Esophagus squamous epithelium (tissue), 5 donors: Measurements from ENCODE around the gene LBP. TPM values are rescaled to one million over a fixed set of nuclear protein-coding genes. Genes with fewer than 3 reads are reported as not detected.
"Not testable (repeated sequence)": the region's sequence is repeated elsewhere in the genome, so short reads cannot be mapped to it uniquely, and the experiment has no call there.

ENCODE experiments used
- DNase-seq: peaks from one replicate; lab custom pipeline; 2025; lab: John Stamatoyannopoulos, UW
- H3K27ac ChIP-seq, 4 donors: fragments of 200-600 bp; sonication (generic); one replicate each; pipeline ENCODE4 v1.5.1; 2016 to 2019; ENCODE audit warnings: mild to moderate bottlenecking in 1 of 4
- H3K27me3 ChIP-seq, 4 donors: fragments of 200-600 bp; sonication (generic); 1 replicate in 3 of 4; 2 replicates in 1 of 4; pipeline versions ENCODE4 v1.5.1 to v1.6.0; 2017 to 2021; ENCODE audit warnings: antibody characterized with exemption in 1 of 4
- H3K36me3 ChIP-seq, 3 donors: fragments of 200-600 bp; sonication (generic); one replicate each; pipeline ENCODE4 v1.5.1; 2016 to 2019
- H3K4me1 ChIP-seq, 3 donors: fragments of 200-600 bp; sonication (generic); one replicate each; pipeline ENCODE4 v1.5.1; 2017 to 2019
- H3K4me3 ChIP-seq, 4 donors: fragments of 200-600 bp; sonication (generic); 1 replicate in 3 of 4; 2 replicates in 1 of 4; pipeline ENCODE4 v1.5.1; 2016 to 2019; ENCODE audit warnings: mild to moderate bottlenecking in 2 of 4, moderate library complexity in 1 of 4
- H3K9me3 ChIP-seq, 3 donors: fragments of 200-600 bp; sonication (generic); one replicate each; pipeline ENCODE4 v1.5.1; 2016 to 2019
- POLR2A ChIP-seq, 4 donors: fragments of 450-650 bp; IDR thresholded peaks; one replicate each; pipeline ENCODE4 v1.6.1; 2017; ENCODE audit warnings: antibody characterized with exemption in 4 of 4, mild to moderate bottlenecking in 4 of 4, moderate library complexity in 3 of 4
- WGBS, 2 donors: methylation state at CpG; one replicate each; pipeline ENCODE4 v1.1.5; 2018; 5-methylcytosine and 5-hydroxymethylcytosine counted together
- intact Hi-C: fragments of 100-400 bp; cut with DNase I; formaldehyde crosslinking; loops from one replicate; pipeline ENCODE4 v1.15.0; 2022
- total RNA-seq, 4 donors: library from RNA; depleted of rRNA; stranded (reverse); fragments of >200 nt; gene quantifications; one replicate each; pipeline ENCODE4 v1.1.0, GENCODE V29; 2016
- TF ChIP-seq, protein P1 (sequence below), 6 experiments: fragments of 450-650 bp in 4 of 6; fragments of 200-600 bp in 2 of 6; sonication (generic) in 2 of 6; IDR thresholded peaks; one replicate each; pipeline ENCODE4 v1.5.1; 2016 to 2019; ENCODE audit warnings: antibody characterized with exemption in 6 of 6, mild to moderate bottlenecking in 4 of 6, moderate library complexity in 4 of 6
- donor health status: DM: yes; HTN: yes; CAD: no.

Gene LBP
- total RNA-seq, 4 donors from 2014 or later = 0.18 TPM; not detected in 3

DNA sequence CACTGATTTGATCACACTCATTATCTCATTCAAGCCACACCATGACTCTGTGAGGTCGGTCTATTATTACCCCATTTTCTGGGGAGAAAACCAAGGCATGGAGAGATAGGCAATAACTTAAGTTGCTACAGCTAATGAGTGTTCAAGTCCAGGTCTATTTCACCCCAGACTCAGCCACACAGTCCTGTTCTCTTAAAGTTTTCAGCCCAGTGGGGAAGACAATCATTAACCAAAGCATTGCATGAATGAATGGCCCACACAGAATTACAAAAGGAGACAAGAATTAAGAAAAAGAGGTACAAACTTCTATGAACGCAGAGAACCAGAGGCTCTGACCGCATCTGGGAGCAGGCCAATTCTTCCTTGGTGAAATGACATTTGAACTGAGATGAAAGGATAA is 35.2 kb upstream of the LBP start:
- H3K9me3 ChIP-seq = no peaks in the 10 kb centered on the region
- H3K4me3 ChIP-seq = no peak overlapping the region
- WGBS, 2 donors = 69 to 89% methylated on average over 3 of the region's 3 CpGs
- intact Hi-C loops = no loop called here
- peaks cover 0 to 9% (median 0%) of the 10 kb centered on the region in 4 donors for H3K27me3 ChIP-seq
- DNase-seq = no peak
- no peaks in the 10 kb centered on the region for H3K36me3 ChIP-seq
- no peak for TF ChIP-seq POLR2A (IDR thresholded peaks at IDR 0.05)
- TF ChIP-seq, protein P1, sequence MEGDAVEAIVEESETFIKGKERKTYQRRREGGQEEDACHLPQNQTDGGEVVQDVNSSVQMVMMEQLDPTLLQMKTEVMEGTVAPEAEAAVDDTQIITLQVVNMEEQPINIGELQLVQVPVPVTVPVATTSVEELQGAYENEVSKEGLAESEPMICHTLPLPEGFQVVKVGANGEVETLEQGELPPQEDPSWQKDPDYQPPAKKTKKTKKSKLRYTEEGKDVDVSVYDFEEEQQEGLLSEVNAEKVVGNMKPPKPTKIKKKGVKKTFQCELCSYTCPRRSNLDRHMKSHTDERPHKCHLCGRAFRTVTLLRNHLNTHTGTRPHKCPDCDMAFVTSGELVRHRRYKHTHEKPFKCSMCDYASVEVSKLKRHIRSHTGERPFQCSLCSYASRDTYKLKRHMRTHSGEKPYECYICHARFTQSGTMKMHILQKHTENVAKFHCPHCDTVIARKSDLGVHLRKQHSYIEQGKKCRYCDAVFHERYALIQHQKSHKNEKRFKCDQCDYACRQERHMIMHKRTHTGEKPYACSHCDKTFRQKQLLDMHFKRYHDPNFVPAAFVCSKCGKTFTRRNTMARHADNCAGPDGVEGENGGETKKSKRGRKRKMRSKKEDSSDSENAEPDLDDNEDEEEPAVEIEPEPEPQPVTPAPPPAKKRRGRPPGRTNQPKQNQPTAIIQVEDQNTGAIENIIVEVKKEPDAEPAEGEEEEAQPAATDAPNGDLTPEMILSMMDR (IDR thresholded peaks at IDR 0.05) = no peak
- peaks cover 0 to 8% (median 4%) of the 10 kb centered on the region in 3 donors for H3K4me1 ChIP-seq
- H3K27ac ChIP-seq = no peak overlapping the region

DNA sequence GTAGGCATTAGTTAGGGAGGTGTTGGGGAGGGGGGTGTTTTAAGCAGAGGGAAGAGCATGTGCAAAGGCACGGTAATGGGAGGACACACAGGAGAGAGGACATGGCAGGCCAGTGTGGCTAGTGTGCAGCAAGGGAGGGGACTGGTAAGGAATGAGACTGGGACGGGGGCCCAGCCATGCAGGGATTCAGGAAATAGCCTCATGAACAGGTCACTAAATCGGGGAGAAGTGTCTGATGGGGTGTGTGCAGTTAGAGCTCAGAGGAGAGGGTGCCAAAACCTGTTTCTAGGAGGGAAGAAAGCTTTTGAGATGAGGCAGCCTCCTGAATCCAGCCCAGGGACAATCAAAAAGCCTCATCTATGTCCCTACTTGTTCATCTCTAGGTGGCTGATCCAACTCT is 34.8 kb upstream of the LBP start:
- H3K9me3 ChIP-seq = no peaks in the 10 kb centered on the region
- peaks cover 0 to 8% (median 4%) of the 10 kb centered on the region in 3 donors for H3K4me1 ChIP-seq
- H3K27ac ChIP-seq = no peak overlapping the region
- intact Hi-C loops = no loop called here
- TF ChIP-seq POLR2A (IDR thresholded peaks at IDR 0.05) = no peak
- TF ChIP-seq, protein P1 (IDR thresholded peaks at IDR 0.05) = no peak
- H3K36me3 ChIP-seq = no peaks in the 10 kb centered on the region
- no peak for DNase-seq
- H3K4me3 ChIP-seq = no peak overlapping the region
- peaks cover 0 to 5% (median 0%) of the 10 kb centered on the region in 4 donors for H3K27me3 ChIP-seq
- WGBS, 2 donors = 40 to 49% methylated on average over 3 of the region's 3 CpGs

DNA sequence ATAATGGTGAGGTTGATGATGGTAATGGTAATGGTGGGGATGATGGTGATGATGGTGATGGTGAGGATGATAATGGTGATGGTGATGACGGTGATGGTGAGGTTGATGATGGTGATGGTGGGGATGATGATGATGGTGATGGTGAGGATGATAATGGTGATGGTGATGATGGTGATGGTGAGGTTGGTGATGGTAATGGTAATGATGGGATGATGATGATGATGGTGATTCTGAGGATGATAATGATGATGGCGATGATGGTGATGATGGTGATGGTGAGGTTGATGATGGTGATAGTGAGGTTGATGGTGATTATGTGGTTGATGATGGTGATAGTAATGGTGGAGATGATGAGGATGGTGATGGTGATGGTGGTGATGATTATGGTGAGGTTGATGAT is 32.6 kb upstream of the LBP start:
- Histone ChIP-seq H3K9me3 (no peaks in the 10 kb centered on the region), H3K27me3 (peaks cover 0 to 4% (median 0%) of the 10 kb centered on the region in 4 donors), H3K4me3 (no peak overlapping the region), H3K27ac (no peak overlapping the region), H3K36me3 (no peaks in the 10 kb centered on the region), H3K4me1 (peaks cover 0 to 8% (median 4%) of the 10 kb centered on the region in 3 donors)
- intact Hi-C loops = no loop called here
- TF ChIP-seq POLR2A (IDR thresholded peaks at IDR 0.05) = no peak
- TF ChIP-seq, protein P1 (IDR thresholded peaks at IDR 0.05) = no peak
- WGBS, 2 donors = 86 to 98% methylated on average over 2 of the region's 2 CpGs
- DNase-seq = no peak

DNA sequence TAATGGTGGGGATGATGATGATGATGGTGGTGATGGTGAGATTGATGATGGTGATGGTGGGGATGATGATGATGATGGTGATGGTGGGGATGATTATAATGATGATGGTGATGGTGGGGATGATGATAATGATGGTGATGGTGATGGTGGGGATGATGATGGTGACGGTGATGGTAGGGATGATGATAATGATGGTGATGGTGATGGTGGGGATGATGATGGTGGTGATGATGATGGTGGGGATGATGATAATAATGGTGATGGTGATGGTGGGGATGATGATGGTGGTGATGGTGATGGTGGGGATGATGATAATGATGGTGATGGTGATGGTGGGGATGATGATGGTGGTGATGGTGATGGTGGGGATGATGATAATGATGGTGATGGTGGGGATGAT is 31.9 kb upstream of the LBP start:
- H3K4me3 ChIP-seq, H3K27ac ChIP-seq, H3K36me3 ChIP-seq, DNase-seq, intact Hi-C loops, H3K9me3 ChIP-seq, H3K27me3 ChIP-seq, H3K4me1 ChIP-seq: not testable (repeated sequence)
- WGBS, 2 donors = 88 to 96% methylated on average over 1 of the region's 1 CpG

DNA sequence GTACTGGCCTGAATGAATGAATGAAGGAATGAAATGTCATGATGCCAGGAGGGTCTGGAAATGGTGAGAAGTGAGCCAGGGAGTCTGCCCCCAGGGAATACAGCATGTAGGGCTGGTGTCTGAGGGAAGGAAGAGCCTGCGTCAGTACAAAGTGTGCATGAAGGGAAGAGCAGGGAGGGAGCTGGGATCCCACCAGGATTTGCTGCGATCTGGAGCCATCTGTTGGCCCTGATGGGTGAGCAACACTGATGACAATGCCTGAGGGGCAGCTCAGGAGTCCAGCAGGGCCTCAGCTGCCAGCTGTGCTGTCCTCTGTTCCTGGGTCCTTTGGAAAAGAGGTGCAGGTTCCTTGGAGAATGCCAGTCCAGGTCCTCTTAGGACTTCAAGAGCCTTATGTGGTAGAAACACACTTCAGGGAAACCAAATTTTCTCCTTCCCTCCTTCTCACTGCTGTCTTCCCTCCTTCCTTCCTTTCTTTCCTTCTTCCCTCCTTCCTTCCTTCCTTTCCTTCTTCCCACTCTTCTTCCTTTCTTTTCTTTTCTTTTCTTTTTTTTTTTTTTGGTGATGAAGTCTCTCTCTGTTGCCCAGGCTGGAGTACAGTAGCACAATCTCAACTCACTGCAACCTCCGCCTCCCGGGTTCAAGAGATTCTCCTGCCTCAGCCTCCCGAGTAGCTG is 30.9 kb upstream of the LBP start:
- 61 to 63% methylated on average over 4 to 5 of the region's 5 CpGs for WGBS, 2 donors
- peaks cover 0 to 9% (median 0%) of the 10 kb centered on the region in 4 donors for H3K27me3 ChIP-seq
- TF ChIP-seq POLR2A (IDR thresholded peaks at IDR 0.05) = no peak
- TF ChIP-seq, protein P1 (IDR thresholded peaks at IDR 0.05) = no peak
- H3K9me3 ChIP-seq = no peaks in the 10 kb centered on the region
- no peak overlapping the region for H3K27ac ChIP-seq
- no peak overlapping the region for H3K4me3 ChIP-seq
- H3K36me3 ChIP-seq = no peaks in the 10 kb centered on the region
- no peak for DNase-seq
- intact Hi-C loops = no loop called here
- H3K4me1 ChIP-seq = peaks cover 0 to 8% (median 4%) of the 10 kb centered on the region in 3 donors
